ENCODE data around the gene MARK3. TPM values are rescaled to one million over a fixed set of nuclear protein-coding genes. Genes with fewer than 3 reads are reported as not detected.

The MARK3 gene
- total RNA-seq, 1 experiment from 2014 or later, result 78.0 TPM

DNA sequence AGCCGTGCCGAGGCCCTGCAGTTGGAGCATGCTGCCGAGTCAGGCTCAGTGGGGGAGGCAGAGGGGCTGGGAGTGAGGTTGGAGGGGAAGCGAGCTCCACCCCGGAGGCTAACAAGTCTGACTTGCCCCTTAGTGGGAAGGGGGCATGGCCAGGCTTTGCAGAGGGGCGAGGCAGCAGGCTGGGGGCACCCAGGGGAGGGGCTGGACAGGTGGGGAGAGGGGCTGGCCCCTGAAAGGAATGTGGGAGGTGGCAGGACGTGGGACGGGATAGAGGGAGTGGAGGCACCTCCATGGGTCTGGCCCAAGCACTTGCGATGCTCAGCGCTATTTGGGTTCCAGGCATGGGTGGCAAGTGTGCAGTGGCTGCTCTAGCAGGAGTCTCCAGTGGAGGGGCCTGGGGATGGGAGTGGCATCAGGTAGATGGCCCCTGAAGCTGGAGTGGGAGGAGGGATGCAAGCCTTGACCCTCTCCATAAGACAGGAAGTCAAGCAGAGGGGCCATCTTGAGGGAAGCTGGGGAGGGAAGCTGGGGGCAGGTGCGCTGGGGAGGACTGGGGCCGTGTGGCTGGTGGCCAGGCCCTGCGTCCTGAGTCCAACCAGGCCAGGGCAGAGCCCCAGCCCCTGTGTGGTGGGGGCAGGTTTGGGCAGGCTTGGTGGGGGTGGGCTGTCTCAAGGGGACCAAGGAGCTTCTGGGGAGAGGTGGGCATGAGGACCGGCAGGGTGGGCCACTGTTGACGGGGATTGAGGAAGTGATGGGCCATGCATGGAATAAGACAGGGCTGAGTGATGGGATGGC is 146.4 kb downstream of the MARK3 start:
- ChIA-PET POLR2A (no interaction called here), CTCF (no interaction called here)
- no peak overlapping the region for H3K27ac Mint-ChIP-seq (ENCODE audit: unreplicated experiment)
- peaks cover 11% of the 10 kb centered on the region for H3K36me3 Mint-ChIP-seq (ENCODE audit: insufficient read depth, unreplicated experiment)
- TF ChIP-seq, protein P1, sequence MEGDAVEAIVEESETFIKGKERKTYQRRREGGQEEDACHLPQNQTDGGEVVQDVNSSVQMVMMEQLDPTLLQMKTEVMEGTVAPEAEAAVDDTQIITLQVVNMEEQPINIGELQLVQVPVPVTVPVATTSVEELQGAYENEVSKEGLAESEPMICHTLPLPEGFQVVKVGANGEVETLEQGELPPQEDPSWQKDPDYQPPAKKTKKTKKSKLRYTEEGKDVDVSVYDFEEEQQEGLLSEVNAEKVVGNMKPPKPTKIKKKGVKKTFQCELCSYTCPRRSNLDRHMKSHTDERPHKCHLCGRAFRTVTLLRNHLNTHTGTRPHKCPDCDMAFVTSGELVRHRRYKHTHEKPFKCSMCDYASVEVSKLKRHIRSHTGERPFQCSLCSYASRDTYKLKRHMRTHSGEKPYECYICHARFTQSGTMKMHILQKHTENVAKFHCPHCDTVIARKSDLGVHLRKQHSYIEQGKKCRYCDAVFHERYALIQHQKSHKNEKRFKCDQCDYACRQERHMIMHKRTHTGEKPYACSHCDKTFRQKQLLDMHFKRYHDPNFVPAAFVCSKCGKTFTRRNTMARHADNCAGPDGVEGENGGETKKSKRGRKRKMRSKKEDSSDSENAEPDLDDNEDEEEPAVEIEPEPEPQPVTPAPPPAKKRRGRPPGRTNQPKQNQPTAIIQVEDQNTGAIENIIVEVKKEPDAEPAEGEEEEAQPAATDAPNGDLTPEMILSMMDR (IDR thresholded peaks at IDR 0.05; ENCODE audit: insufficient read depth in 1 of 2, low read depth in 1 of 2, low read length in 1 of 2, severe bottlenecking in 1 of 2, unreplicated experiment in 1 of 2), result no peak
- DNase-seq, result no peak
- H3K27me3 Mint-ChIP-seq (ENCODE audit: insufficient read depth, unreplicated experiment), result no peaks in the 10 kb centered on the region
- H3K4me3 Mint-ChIP-seq (ENCODE audit: unreplicated experiment), result no peak overlapping the region
- intact Hi-C loops (cut with micrococcal nuclease; ENCODE audit: unreplicated experiment), result no loop called here
- H3K27me3 ChIP-seq (replicated peaks; ENCODE audit: control insufficient read depth, insufficient read depth, low read length), result no peaks in the 10 kb centered on the region
- peaks cover 17% of the 10 kb centered on the region for H3K4me1 Mint-ChIP-seq (ENCODE audit: low read depth, unreplicated experiment)
- peaks cover 25% of the 10 kb centered on the region for H3K4me1 ChIP-seq
- H3K36me3 ChIP-seq (ENCODE audit: control insufficient read depth, insufficient read depth, low read length), result peaks cover 2% of the 10 kb centered on the region; the same call in 1 of the 2 replicates
- no TSS peak for BruUV-seq (replicated peaks)
- no peak overlapping the region for H3K4me3 ChIP-seq (ENCODE audit: low read depth, low read length)
- no peaks in the 10 kb centered on the region for H3K9me3 Mint-ChIP-seq (ENCODE audit: unreplicated experiment)
- H3K9me3 ChIP-seq, result no peaks in the 10 kb centered on the region

DNA sequence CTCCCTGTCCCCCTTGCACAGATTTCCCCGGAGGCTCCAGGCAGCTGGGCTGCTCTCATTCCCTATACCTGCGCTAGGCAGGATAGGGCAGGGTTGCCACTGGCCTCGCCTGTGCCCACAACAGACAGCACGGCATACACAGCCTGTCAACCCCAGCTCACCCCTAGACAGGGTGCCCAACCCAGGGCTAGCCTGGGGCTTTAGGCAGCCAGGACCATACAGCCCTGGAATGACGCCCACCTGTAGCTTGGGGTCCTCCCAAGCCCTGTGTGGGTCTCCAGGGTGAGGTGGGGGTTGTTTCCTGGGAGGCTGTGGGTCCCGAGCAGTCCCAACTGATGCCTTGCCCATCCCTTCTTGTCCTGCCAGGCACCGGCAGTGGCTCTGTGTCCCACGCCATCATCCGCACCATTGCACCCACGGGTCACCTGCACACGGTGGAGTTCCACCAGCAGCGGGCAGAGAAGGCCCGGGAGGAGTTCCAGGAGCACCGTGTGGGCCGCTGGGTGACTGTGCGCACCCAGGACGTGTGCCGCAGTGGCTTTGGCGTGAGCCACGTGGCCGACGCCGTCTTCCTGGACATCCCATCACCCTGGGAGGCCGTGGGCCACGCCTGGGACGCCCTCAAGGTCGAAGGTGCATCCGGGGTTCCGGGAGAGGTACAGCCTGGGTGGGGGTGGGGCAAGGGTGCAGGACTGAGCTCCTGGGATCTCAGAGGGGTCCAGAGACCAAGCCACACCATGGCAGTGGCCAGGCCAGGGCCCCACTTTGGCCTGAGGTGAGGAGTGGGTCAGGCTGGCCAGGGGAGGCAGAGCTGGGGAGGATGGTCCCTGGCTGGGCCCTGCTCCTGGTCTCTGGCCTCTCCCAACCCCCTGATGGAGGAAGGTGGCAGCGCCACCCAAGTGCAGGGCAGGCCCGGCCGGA is 147.3 kb downstream of the MARK3 start:
- Mint-ChIP-seq H3K36me3 (ENCODE audit: insufficient read depth, unreplicated experiment) (peaks cover 17% of the 10 kb centered on the region), H3K9me3 (ENCODE audit: unreplicated experiment) (no peaks in the 10 kb centered on the region), H3K4me3 (ENCODE audit: unreplicated experiment) (no peak overlapping the region), H3K4me1 (ENCODE audit: low read depth, unreplicated experiment) (peaks cover 10% of the 10 kb centered on the region), H3K27ac (ENCODE audit: unreplicated experiment) (no peak overlapping the region), H3K27me3 (ENCODE audit: insufficient read depth, unreplicated experiment) (no peaks in the 10 kb centered on the region)
- TF ChIP-seq, protein P1 (IDR thresholded peaks at IDR 0.05; ENCODE audit: insufficient read depth in 1 of 2, low read depth in 1 of 2, low read length in 1 of 2, severe bottlenecking in 1 of 2, unreplicated experiment in 1 of 2), result no peak
- BruUV-seq (replicated peaks), result no TSS peak
- no peaks in the 10 kb centered on the region for H3K27me3 ChIP-seq (replicated peaks; ENCODE audit: control insufficient read depth, insufficient read depth, low read length)
- H3K36me3 ChIP-seq (ENCODE audit: control insufficient read depth, insufficient read depth, low read length), result peaks cover 2% of the 10 kb centered on the region; the same call in 1 of the 2 replicates
- intact Hi-C loops (cut with micrococcal nuclease; ENCODE audit: unreplicated experiment), result no loop called here
- ChIA-PET CTCF (no interaction called here), POLR2A (no interaction called here)
- no peaks in the 10 kb centered on the region for H3K9me3 ChIP-seq
- no peak for DNase-seq
- H3K4me1 ChIP-seq, result peaks cover 16% of the 10 kb centered on the region
- no peak overlapping the region for H3K4me3 ChIP-seq (ENCODE audit: low read depth, low read length)

DNA sequence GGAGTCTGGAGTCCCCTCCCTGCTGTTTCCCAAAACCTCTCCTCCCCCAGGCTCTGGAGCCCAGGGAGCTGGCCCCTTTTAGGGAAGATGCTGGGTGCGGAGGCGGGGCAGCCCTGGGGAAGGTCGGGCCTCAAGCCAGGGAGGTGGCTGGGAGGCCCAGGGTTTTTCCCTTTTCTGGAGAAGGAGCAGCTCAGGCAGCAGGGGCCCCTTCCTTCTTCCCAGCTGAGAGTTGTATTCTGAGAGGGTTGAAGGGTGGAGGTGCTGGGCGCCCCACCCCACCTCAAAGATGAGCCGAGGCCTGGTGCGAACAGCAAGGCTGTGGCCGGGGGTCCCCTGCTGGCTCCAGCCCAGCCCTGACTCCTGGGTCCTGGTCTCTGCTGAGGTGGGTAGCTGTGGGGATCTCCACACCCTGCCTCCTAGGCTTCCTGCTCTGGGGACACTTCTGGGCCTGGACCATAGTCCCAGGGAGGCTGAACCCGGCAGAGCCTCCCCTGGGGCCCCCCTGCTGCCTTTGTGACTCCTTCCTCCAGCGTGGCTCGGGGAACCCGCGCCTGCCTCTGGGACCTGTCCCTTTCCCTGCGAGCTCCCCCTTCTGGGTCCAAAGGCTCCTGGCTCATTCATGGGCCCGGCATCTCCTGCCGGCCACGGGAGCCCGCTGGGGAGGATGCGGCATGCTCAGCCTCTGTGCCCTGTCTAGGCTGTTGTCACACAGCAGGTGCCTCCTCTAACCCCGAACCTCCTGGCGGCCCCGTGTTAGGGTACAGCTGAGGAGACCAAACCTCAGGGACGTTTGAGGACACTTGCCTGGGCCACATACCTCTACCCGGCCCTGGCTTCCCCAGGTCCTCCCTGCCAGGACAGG is 148.2 kb downstream of the MARK3 start:
- no peak overlapping the region for H3K27ac Mint-ChIP-seq (ENCODE audit: unreplicated experiment)
- peaks cover under 1% of the 10 kb centered on the region for H3K4me1 Mint-ChIP-seq (ENCODE audit: low read depth, unreplicated experiment)
- H3K4me3 ChIP-seq (ENCODE audit: low read depth, low read length), result no peak overlapping the region
- intact Hi-C loops (cut with micrococcal nuclease; ENCODE audit: unreplicated experiment), result no loop called here
- no TSS peak for BruUV-seq (replicated peaks)
- H3K36me3 ChIP-seq (ENCODE audit: control insufficient read depth, insufficient read depth, low read length), result peaks cover 2% of the 10 kb centered on the region; the same call in 1 of the 2 replicates
- H3K27me3 ChIP-seq (replicated peaks; ENCODE audit: control insufficient read depth, insufficient read depth, low read length), result no peaks in the 10 kb centered on the region
- no peaks in the 10 kb centered on the region for H3K9me3 ChIP-seq
- H3K27me3 Mint-ChIP-seq (ENCODE audit: insufficient read depth, unreplicated experiment), result no peaks in the 10 kb centered on the region
- no peaks in the 10 kb centered on the region for H3K9me3 Mint-ChIP-seq (ENCODE audit: unreplicated experiment)
- ChIA-PET CTCF (no interaction called here), POLR2A (no interaction called here)
- peaks cover 7% of the 10 kb centered on the region; the same call in 1 of the 2 replicates for H3K4me1 ChIP-seq
- peaks cover 17% of the 10 kb centered on the region for H3K36me3 Mint-ChIP-seq (ENCODE audit: insufficient read depth, unreplicated experiment)
- no peak for DNase-seq
- no peak overlapping the region for H3K4me3 Mint-ChIP-seq (ENCODE audit: unreplicated experiment)
- TF ChIP-seq, protein P1 (IDR thresholded peaks at IDR 0.05; ENCODE audit: insufficient read depth in 1 of 2, low read depth in 1 of 2, low read length in 1 of 2, severe bottlenecking in 1 of 2, unreplicated experiment in 1 of 2), result no peak

Measured in Caco-2 (cell line).